C4-2B (cell line): ENCODE data around the gene EPHA7.

Source experiments
- H3K27ac ChIP-seq: fragments of 450-650 bp; 2 replicates; pipeline ENCODE4 v1.5.1; 2017
- CTCF ChIP-seq: fragments of 450-650 bp; conservative IDR thresholded peaks from 2 replicates; pipeline ENCODE4 v1.5.1; 2017; ENCODE audit warnings: mild to moderate bottlenecking
- ZFX ChIP-seq: fragments of 450-650 bp; IDR thresholded peaks from 2 replicates; pipeline ENCODE4 v1.6.1; 2017

EPHA7 gene

GRCh38 chr6:93226822-93227221 is 192.5 kb downstream of the EPHA7 start:
- H3K27ac ChIP-seq = no peak overlapping the region
- TF ChIP-seq CTCF (no peak), ZFX (no peak)

GRCh38 chr6:93222071-93222851 is 197.1 kb downstream of the EPHA7 start:
- no peak overlapping the region for H3K27ac ChIP-seq
- TF ChIP-seq ZFX (no peak), CTCF (no peak)

GRCh38 chr6:93219447-93219846 is 199.9 kb downstream of the EPHA7 start:
- no peak overlapping the region for H3K27ac ChIP-seq
- TF ChIP-seq ZFX = no peak
- no peak for TF ChIP-seq CTCF

- TF ChIP-seq ZFX (no peak), CTCF (no peak)
- no peak overlapping the region for H3K27ac ChIP-seq
Observed at GRCh38 chr6:93218096-93218495, 201.3 kb downstream of the EPHA7 start.

- TF ChIP-seq ZFX = no peak
- no peak for TF ChIP-seq CTCF
- H3K27ac ChIP-seq = no peak overlapping the region
Observed at GRCh38 chr6:93213028-93213427, 206.3 kb downstream of the EPHA7 start.

- TF ChIP-seq CTCF (no peak), ZFX (no peak)
Observed at GRCh38 chr6:93210908-93211307, 208.5 kb downstream of the EPHA7 start.

GRCh38 chr6:93209358-93209757 is 210.0 kb downstream of the EPHA7 start:
- TF ChIP-seq CTCF (no peak), ZFX (no peak)
- H3K27ac ChIP-seq = no peak overlapping the region

More at GRCh38 chr6:93210908-93211307, 208.5 kb downstream of the EPHA7 start:
- no peak overlapping the region for H3K27ac ChIP-seq
